Kidney (tissue), 14 donors: ENCODE data around the gene PPP1R14D. TPM values are rescaled to one million over a fixed set of nuclear protein-coding genes. Genes with fewer than 3 reads are reported as not detected.
A peak's percentile ranks its signal among the peaks of the same experiment; 100 is the strongest.

Source experiments
- DNase-seq, 5 donors: peaks; one replicate each; pipeline ENCODE4 v3.0.0-alpha.2; 2013 to 2020
- FAIRE-seq: peaks from 2 replicates; lab custom pipeline; 2012; peaks lifted over from hg19 to GRCh38; lab: Jason Lieb, UNC
- H3K27ac ChIP-seq, 2 donors: one replicate each; pipeline ENCODE4 v1.7.0; 2013; ENCODE audit warnings: low read depth in 2 of 2, low read length in 2 of 2, inconsistent platforms in 1 of 2
- H3K27me3 ChIP-seq: one replicate; pipeline ENCODE4 v1.7.1; 2013; ENCODE audit warnings: low read length, inconsistent platforms; ENCODE audit not compliant: control insufficient read depth, insufficient read depth
- H3K36me3 ChIP-seq, 3 donors: one replicate each; pipeline versions ENCODE4 v1.7.0 to v1.7.1; 2013; ENCODE audit warnings: low read length in 3 of 3, control low read depth in 1 of 3, inconsistent platforms in 1 of 3; ENCODE audit not compliant: insufficient read depth in 3 of 3, control insufficient read depth in 2 of 3
- H3K4me1 ChIP-seq, 3 donors: one replicate each; pipeline versions ENCODE4 v1.7.0 to v1.7.1; 2013; ENCODE audit warnings: low read length in 3 of 3, inconsistent platforms in 1 of 3, low read depth in 1 of 3; ENCODE audit not compliant: control insufficient read depth in 2 of 3, insufficient read depth in 2 of 3
- H3K4me3 ChIP-seq, 3 donors: one replicate each; pipeline versions ENCODE4 v1.7.0 to v1.8.1; 2013; ENCODE audit warnings: low read length in 3 of 3, control low read depth in 1 of 3, inconsistent platforms in 1 of 3
- H3K9ac ChIP-seq, 3 donors: one replicate each; pipeline versions ENCODE4 v1.7.0 to v1.7.1; 2013; ENCODE audit warnings: low read length in 3 of 3, control low read depth in 1 of 3, inconsistent platforms in 1 of 3
- H3K9me3 ChIP-seq, 3 donors: one replicate each; pipeline versions ENCODE4 v1.7.0 to v1.7.1; 2013; ENCODE audit warnings: low read length in 3 of 3, control low read depth in 1 of 3, inconsistent platforms in 1 of 3; ENCODE audit not compliant: control insufficient read depth in 2 of 3, insufficient read depth in 1 of 3
- intact Hi-C: fragments of 100-400 bp; cut with DNase I; formaldehyde crosslinking; loops from one replicate; pipeline ENCODE4 v1.11.1; 2022
- polyA plus RNA-seq: library from polyadenylated mRNA; stranded (reverse); fragments of 350-450 nt; fragmentation: Illumina TruSeq; extraction: RNeasy Lipid Tissue Mini Kit (QIAGEN cat#74804); gene quantifications from one replicate; pipeline ENCODE4 v1.2.3, GENCODE V29; 2014; ENCODE audit warnings: low read depth, low replicate concordance; ENCODE audit not compliant: insufficient read depth
- total RNA-seq: library from RNA; stranded (reverse); fragmentation: NEBNext Ultra II Directional; extraction: Animal tissue kit (Norgen Biotek cat#: 25700); gene quantifications from one replicate; pipeline ENCODE4 v1.2.1, GENCODE V29; 2021
- TF ChIP-seq, protein P1 (sequence below): IDR thresholded peaks from 3 replicates; pipeline ENCODE4 v1.5.1; 2012; ENCODE audit warnings: mild to moderate bottlenecking, moderate library complexity, borderline replicate concordance; ENCODE audit not compliant: insufficient read depth; ENCODE audit errors: extremely low read depth
- donor health status: control.
- donor health status: control.
- donor health status: control.
- donor health status: control.
- donor health status: control.
- donor health status: DM: yes; HTN: yes; CAD: no.
- donor health status: Normal renal cell carcinoma (clear cell type).

Gene PPP1R14D
- total and polyA plus RNA-seq, 2 donors from 2014 or later = 4.0 TPM; not detected in 1

DNA sequence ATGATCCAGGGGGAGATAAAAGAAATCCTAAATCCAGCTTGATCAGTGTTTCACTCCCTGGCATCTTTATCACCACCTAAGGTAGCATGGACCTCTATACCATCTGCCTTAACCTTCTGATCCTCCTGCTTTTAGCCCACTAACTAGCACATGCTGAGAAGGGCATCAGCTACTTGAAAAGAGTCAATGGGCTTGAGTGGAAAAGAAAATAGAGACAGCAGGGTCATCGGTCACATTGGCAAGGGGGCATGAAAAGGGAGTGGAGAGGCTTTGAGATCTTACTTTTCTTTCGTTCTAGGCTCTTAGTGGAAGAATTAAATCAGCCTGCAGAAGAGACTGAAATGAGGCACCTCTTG lies 21.9 kb downstream of the PPP1R14D start:
- no peaks in the 10 kb centered on the region for H3K9me3 ChIP-seq
- peaks cover 0 to 15% (median 9%) of the 10 kb centered on the region in 3 donors for H3K4me1 ChIP-seq
- peaks cover 0 to 5% (median 3%) of the 10 kb centered on the region in 3 donors for H3K36me3 ChIP-seq
- no peaks in the 10 kb centered on the region for H3K27me3 ChIP-seq
- TF ChIP-seq, protein P1, sequence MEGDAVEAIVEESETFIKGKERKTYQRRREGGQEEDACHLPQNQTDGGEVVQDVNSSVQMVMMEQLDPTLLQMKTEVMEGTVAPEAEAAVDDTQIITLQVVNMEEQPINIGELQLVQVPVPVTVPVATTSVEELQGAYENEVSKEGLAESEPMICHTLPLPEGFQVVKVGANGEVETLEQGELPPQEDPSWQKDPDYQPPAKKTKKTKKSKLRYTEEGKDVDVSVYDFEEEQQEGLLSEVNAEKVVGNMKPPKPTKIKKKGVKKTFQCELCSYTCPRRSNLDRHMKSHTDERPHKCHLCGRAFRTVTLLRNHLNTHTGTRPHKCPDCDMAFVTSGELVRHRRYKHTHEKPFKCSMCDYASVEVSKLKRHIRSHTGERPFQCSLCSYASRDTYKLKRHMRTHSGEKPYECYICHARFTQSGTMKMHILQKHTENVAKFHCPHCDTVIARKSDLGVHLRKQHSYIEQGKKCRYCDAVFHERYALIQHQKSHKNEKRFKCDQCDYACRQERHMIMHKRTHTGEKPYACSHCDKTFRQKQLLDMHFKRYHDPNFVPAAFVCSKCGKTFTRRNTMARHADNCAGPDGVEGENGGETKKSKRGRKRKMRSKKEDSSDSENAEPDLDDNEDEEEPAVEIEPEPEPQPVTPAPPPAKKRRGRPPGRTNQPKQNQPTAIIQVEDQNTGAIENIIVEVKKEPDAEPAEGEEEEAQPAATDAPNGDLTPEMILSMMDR = no peak
- peak overlapping the region; percentile 94 to 98 (median 96) for H3K9ac ChIP-seq
- intact Hi-C loops = no loop called here
- H3K27ac ChIP-seq = peak overlapping the region; percentile 93 to 94
- DNase-seq (no peak), FAIRE-seq (no peak)
- H3K4me3 ChIP-seq = peak overlapping the region; percentile 92 to 99 (median 98)

DNA sequence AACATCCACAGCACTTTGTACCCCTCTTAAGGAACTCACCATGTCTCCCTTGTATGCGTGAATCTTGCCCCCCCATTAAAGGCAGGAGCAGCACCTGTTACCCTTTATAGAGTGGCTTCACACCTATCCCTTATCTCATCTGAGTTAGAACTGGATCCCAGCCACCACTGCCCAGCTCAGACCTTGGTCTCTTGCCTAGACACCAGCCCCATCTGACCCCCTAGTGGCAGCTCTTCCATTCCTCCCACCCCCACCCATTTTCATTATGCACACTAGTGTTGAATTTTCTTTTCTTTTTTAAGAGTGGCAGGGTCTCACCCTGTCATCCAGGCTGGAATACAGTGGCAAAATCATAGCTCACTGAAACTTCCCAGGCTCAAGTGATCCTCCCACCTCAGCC lies 24.8 kb downstream of the PPP1R14D start:
- Histone ChIP-seq H3K9ac (no peak overlapping the region), H3K36me3 (no peaks in the 10 kb centered on the region), H3K27ac (no peak overlapping the region), H3K9me3 (no peaks in the 10 kb centered on the region), H3K4me3 (no peak overlapping the region), H3K4me1 (peaks cover 0 to 12% (median 8%) of the 10 kb centered on the region in 3 donors), H3K27me3 (no peaks in the 10 kb centered on the region)
- TF ChIP-seq, protein P1 = no peak
- DNase-seq (no peak), FAIRE-seq (no peak)
- intact Hi-C loops = no loop called here

DNA sequence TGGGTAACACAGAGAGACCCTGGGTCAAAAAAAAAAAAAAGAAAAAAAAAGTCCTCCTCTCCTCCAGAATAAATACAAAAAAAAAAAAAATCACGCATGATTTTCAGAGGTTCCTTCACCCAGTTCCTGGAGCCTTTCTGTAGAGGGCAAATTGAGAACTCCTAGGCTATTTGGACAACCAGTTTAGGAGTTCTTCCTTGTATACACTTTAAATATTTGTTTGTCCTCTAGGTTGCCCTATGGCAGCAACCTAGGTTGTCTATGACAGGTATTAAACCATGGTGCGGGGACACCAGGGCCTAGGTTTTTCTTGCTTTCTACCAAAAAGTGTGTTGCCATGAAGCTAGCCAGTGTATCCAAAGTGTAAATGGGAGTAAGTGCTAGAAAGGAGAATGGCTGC lies 25.4 kb downstream of the PPP1R14D start:
- Histone ChIP-seq H3K27me3 (no peaks in the 10 kb centered on the region), H3K27ac (no peak overlapping the region), H3K9ac (no peak overlapping the region), H3K4me1 (peaks cover 0 to 6% (median 2%) of the 10 kb centered on the region in 3 donors), H3K4me3 (no peak overlapping the region), H3K9me3 (no peaks in the 10 kb centered on the region), H3K36me3 (no peaks in the 10 kb centered on the region)
- DNase-seq (no peak), FAIRE-seq (no peak)
- intact Hi-C loops = no loop called here
- TF ChIP-seq, protein P1 = no peak

DNA sequence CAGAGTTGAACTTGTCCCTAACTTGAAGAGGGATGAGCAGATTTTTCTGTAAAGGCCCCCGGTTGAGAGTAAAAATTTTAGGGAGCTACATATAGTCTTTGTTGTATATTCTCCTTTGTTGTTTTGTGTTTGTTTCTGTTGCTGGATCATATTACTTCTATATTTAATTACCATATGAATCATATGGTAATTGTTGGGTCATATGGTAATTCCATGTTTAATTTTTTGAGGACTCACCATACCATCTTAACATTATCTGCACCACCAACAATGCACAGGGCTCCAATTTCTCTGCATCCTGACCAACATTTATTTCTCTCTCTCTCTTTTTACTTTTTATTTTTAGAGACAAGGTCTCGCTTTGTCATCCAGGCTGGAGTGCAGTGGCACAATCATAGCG lies 29.0 kb downstream of the PPP1R14D start:
- FAIRE-seq = no peak
- intact Hi-C loops = no loop called here
- no peak for DNase-seq
- Histone ChIP-seq H3K4me3 (no peak overlapping the region), H3K36me3 (no peaks in the 10 kb centered on the region), H3K27me3 (no peaks in the 10 kb centered on the region), H3K4me1 (peaks cover 0 to 6% (median 0%) of the 10 kb centered on the region in 3 donors), H3K9ac (no peak overlapping the region), H3K27ac (no peak overlapping the region), H3K9me3 (no peaks in the 10 kb centered on the region)
- TF ChIP-seq, protein P1 = no peak
